ENCODE results near the gene ABCC10.

Gene ABCC10

DNA sequence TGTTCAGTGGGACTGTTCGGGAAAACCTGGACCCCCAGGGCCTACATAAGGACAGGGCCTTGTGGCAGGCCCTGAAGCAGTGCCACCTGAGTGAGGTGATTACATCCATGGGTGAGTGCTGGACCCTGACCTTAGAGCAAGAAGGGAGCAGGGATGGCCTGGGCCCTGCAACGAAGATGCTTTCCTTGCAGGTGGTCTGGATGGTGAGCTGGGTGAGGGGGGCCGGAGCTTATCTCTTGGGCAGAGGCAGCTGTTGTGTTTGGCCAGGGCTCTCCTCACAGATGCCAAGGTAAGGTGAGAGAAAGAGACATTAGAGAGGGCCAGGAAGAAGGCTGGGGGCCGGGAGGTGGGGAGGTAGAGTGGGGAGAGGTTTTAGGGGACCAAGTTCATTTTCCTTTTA is 21.6 kb downstream of the ABCC10 start:
- POLR2A ChIA-PET (ENCODE audit: low non-redundant PET) = interaction anchor here (0.6 to 1.0 kb wide), 2 partner anchors 15 to 29 kb away, joined by 3 to 4 read pairs; partner anchors contain the start of gene TJAP1

DNA sequence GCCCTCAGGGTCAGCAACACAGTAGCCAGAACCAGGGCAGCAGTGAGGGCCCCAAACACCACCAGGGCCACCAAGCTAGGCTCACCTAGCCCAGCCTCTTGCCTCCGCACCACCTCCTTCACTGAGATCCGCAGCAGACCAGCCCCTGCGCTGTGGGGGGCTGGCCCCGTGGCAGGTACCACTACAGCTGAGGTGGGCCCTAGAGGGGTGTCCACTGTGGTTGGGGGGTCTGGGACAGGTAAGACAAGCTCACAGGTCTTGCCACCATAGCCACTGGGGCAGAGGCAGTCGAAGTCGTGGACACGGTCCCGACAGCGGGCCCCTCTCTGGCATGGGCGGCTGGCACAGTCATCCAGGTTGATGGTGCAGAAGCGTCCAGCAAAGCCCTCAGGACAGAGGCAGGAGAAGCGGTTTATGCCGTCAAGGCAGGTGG is 23.4 kb downstream of the ABCC10 start:
- DNase-seq (ENCODE audit: low spot score) = no peak
- POLR2A ChIA-PET (ENCODE audit: low non-redundant PET) = no interaction called here
- H3K27ac ChIP-seq = peak overlapping the region; percentile 72
- TF ChIP-seq, protein P1, sequence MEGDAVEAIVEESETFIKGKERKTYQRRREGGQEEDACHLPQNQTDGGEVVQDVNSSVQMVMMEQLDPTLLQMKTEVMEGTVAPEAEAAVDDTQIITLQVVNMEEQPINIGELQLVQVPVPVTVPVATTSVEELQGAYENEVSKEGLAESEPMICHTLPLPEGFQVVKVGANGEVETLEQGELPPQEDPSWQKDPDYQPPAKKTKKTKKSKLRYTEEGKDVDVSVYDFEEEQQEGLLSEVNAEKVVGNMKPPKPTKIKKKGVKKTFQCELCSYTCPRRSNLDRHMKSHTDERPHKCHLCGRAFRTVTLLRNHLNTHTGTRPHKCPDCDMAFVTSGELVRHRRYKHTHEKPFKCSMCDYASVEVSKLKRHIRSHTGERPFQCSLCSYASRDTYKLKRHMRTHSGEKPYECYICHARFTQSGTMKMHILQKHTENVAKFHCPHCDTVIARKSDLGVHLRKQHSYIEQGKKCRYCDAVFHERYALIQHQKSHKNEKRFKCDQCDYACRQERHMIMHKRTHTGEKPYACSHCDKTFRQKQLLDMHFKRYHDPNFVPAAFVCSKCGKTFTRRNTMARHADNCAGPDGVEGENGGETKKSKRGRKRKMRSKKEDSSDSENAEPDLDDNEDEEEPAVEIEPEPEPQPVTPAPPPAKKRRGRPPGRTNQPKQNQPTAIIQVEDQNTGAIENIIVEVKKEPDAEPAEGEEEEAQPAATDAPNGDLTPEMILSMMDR (conservative IDR thresholded peaks at IDR 0.05; ENCODE audit: low read depth) = no peak
- CTCF ChIA-PET = interaction anchor here (0.6 kb wide), 1 partner anchor 1531 kb away, joined by 5 read pairs; no protein-coding TSS in a partner anchor

More for the DNA sequence above, 21.6 kb downstream of the ABCC10 start:
- peak overlapping the region; percentile 72 for H3K27ac ChIP-seq
- CTCF ChIA-PET = interaction anchor here (1.6 kb wide), 1 partner anchor 47 kb away, joined by 5 read pairs; no protein-coding TSS in a partner anchor
- no peak for DNase-seq (ENCODE audit: low spot score)
- TF ChIP-seq, protein P1 (conservative IDR thresholded peaks at IDR 0.05; ENCODE audit: low read depth) = no peak

DNA sequence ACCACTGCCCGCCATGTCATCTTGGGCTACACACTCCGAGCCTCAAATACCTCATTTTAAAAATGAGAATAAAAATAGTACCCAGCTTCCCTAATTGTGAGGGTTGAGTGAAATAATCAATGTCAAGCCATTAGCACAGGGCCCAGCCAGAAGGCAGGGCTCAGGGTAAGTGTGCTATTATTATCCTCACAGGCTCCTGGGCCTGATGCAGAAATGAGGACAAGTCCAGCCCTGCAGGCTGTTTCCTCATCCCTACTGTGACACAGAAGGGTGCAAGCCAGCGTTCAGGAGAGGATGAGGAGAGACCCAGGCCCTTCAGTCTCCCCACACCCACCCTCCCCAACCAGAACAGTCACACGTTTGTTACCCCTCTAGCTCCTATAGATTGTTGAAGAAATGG is 24.0 kb downstream of the ABCC10 start:
- peak overlapping the region; percentile 72 for H3K27ac ChIP-seq
- DNase-seq (ENCODE audit: low spot score) = no peak
- TF ChIP-seq, protein P1 (conservative IDR thresholded peaks at IDR 0.05; ENCODE audit: low read depth) = no peak
- POLR2A ChIA-PET (ENCODE audit: low non-redundant PET) = no interaction called here
- CTCF ChIA-PET = no interaction called here

DNA sequence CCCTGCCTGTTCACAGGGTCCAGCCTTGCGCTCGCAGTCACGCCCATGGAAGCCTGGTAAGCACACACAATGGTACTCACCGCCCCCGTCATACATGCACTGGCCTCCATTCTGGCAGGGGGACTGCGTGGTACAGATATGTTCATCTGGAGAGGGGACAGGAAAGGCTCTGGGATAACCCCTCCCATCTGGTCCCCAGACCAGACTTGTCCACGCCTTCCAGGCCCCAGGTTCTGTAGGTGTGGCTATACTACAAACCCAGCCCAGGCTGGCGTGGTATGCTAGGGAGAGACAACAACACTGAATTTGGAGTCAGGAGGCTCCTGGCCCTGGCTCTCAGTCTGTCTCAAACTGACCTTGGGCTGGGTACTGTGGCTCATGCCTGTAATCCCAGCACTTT is 24.6 kb downstream of the ABCC10 start:
- TF ChIP-seq, protein P1 (conservative IDR thresholded peaks at IDR 0.05; ENCODE audit: low read depth) = no peak
- DNase-seq (ENCODE audit: low spot score) = no peak
- CTCF ChIA-PET = interaction anchor here (0.7 kb wide), 1 partner anchor 144 kb away, joined by 3 read pairs; no protein-coding TSS in a partner anchor
- POLR2A ChIA-PET (ENCODE audit: low non-redundant PET) = no interaction called here
- peak overlapping the region; percentile 72 for H3K27ac ChIP-seq

DNA sequence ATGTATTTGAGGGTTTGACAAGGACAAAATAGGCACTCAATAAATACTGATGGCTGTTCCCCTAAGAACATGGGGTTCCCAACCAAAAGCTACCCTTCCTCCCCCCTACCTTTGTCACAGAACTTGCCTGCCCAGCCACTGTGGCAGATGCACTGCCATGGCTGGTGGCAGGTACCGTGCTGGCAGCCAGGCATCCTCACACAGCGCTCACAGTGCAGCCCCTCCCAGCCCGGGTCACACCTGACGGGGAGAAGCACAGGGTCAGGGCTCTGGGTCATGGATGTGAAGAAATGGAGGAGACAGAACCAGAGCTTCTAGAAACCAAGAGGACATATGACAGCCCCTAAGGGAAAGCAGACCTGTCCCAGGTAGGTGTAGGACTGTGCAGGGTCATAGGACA is 25.6 kb downstream of the ABCC10 start:
- TF ChIP-seq, protein P1 (conservative IDR thresholded peaks at IDR 0.05; ENCODE audit: low read depth) = no peak
- CTCF ChIA-PET = interaction anchor here (0.6 kb wide), 1 partner anchor 48 kb away, joined by 3 read pairs; no protein-coding TSS in a partner anchor
- peak overlapping the region; percentile 72; the same call in 1 of the 2 replicates for H3K27ac ChIP-seq
- no peak for DNase-seq (ENCODE audit: low spot score)
- POLR2A ChIA-PET (ENCODE audit: low non-redundant PET) = no interaction called here

DNA sequence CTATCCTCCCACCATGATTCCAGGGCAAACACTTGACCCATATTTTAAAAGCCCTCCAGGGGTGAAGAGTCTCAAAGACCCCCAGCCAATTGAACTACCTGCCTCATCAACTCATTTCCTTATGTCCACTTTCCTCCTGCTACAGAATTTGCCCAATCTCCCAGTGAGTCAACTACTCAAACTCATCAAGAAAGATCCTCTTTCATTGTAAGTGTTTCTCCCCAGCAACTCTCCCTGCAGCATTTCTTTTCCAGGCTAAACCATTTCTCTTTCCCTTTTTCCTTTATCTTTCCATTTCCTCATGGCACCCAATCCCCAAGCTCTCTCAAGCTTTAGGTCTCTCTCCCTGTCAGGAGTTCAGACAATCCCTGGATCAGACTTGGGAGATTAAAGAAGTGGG is 26.5 kb downstream of the ABCC10 start:
- ChIA-PET CTCF (interaction anchor here (0.6 to 1.7 kb wide), 10 partner anchors 12 to 171 kb away, joined by 3 to 10 read pairs (median 4); no protein-coding TSS in a partner anchor), POLR2A (ENCODE audit: low non-redundant PET) (no interaction called here)
- DNase-seq (ENCODE audit: low spot score) = no peak

More for the DNA sequence above, 26.5 kb downstream of the ABCC10 start:
- TF ChIP-seq, protein P1 (conservative IDR thresholded peaks at IDR 0.05; ENCODE audit: low read depth) = no peak
- H3K27ac ChIP-seq = peak overlapping the region; percentile 90
